Lower lobe of right lung (tissue), 2 donors: ENCODE results near the gene ZNF470. TPM values are rescaled to one million over a fixed set of nuclear protein-coding genes. Genes with fewer than 3 reads are reported as not detected.

Source experiments
- ATAC-seq, 2 donors: fragments of 200-7000 bp; cut with Tn5 transposase; one replicate each; pipeline ENCODE4 v1.9.1; 2020 to 2022; ENCODE audit warnings: mild to moderate bottlenecking in 2 of 2, moderate library complexity in 2 of 2
- DNase-seq: peaks from one replicate; pipeline ENCODE4 v3.0.0-alpha.2; 2020
- H3K27ac ChIP-seq: fragments of 200-600 bp; one replicate; pipeline ENCODE4 v1.8.0; 2022
- H3K27me3 ChIP-seq: fragments of 200-600 bp; one replicate; pipeline ENCODE4 v1.8.0; 2022; ENCODE audit warnings: low read depth
- H3K36me3 ChIP-seq: fragments of 200-600 bp; one replicate; pipeline ENCODE4 v1.8.0; 2022; ENCODE audit warnings: mild to moderate bottlenecking
- H3K4me1 ChIP-seq: fragments of 200-600 bp; one replicate; pipeline ENCODE4 v1.8.0; 2022
- H3K4me3 ChIP-seq: fragments of 200-600 bp; one replicate; pipeline ENCODE4 v1.8.0; 2022; ENCODE audit warnings: mild to moderate bottlenecking
- H3K9me3 ChIP-seq: fragments of 200-600 bp; one replicate; pipeline ENCODE4 v1.8.0; 2022
- intact Hi-C: fragments of 100-400 bp; cut with DNase I; formaldehyde crosslinking; loops from one replicate; pipeline ENCODE4 v1.11.0; 2022
- total RNA-seq: library from RNA; stranded (reverse); fragmentation: NEBNext Ultra II Directional; extraction: Animal tissue kit (Norgen Biotek cat#: 25700); gene quantifications from one replicate; pipeline ENCODE4 v1.2.1, GENCODE V29; 2021
- TF ChIP-seq, protein P1 (sequence below): fragments of 200-600 bp; IDR thresholded peaks from one replicate; pipeline ENCODE4 v1.8.0; 2022; ENCODE audit warnings: antibody characterized with exemption, mild to moderate bottlenecking
- donor health status: DM: no; HTN: yes; CAD: no; lungs with severe emphysema.

ZNF470 gene
- total RNA-seq, 1 donor from 2014 or later: 3.5 TPM

DNA sequence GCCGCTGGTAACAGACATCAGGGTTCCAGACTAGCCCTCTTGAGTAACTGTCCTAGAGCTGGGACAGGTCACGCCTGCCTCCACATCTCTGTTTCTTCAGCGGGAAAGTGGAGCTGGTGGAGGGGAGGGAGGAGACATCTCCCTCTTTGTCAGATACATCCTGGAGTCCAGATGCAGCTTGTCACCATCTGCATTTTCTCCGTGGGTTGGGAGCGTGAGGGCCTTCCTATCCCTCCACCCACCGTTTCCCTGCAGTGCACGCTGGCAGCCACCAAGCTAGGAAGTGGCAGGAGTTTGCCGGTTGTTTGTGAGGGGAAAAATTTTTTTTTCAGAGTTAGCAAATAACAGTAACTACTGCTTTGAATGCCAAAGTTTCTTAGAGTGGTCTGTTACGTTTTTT is 55.7 kb downstream of the ZNF470 start:
- H3K4me3 ChIP-seq: no peak overlapping the region
- peaks cover 15% of the 10 kb centered on the region for H3K36me3 ChIP-seq
- DNase-seq: no peak
- H3K27ac ChIP-seq: no peak overlapping the region
- H3K9me3 ChIP-seq: peaks cover 84% of the 10 kb centered on the region
- no peaks in the 10 kb centered on the region for H3K27me3 ChIP-seq
- ATAC-seq: no peak
- TF ChIP-seq, protein P1, sequence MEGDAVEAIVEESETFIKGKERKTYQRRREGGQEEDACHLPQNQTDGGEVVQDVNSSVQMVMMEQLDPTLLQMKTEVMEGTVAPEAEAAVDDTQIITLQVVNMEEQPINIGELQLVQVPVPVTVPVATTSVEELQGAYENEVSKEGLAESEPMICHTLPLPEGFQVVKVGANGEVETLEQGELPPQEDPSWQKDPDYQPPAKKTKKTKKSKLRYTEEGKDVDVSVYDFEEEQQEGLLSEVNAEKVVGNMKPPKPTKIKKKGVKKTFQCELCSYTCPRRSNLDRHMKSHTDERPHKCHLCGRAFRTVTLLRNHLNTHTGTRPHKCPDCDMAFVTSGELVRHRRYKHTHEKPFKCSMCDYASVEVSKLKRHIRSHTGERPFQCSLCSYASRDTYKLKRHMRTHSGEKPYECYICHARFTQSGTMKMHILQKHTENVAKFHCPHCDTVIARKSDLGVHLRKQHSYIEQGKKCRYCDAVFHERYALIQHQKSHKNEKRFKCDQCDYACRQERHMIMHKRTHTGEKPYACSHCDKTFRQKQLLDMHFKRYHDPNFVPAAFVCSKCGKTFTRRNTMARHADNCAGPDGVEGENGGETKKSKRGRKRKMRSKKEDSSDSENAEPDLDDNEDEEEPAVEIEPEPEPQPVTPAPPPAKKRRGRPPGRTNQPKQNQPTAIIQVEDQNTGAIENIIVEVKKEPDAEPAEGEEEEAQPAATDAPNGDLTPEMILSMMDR: no peak
- H3K4me1 ChIP-seq: no peaks in the 10 kb centered on the region
- intact Hi-C loops: no loop called here

- intact Hi-C loops: no loop called here
- Histone ChIP-seq H3K9me3 (peaks cover 86% of the 10 kb centered on the region), H3K36me3 (peaks cover 15% of the 10 kb centered on the region), H3K4me1 (no peaks in the 10 kb centered on the region), H3K27ac (no peak overlapping the region), H3K4me3 (no peak overlapping the region), H3K27me3 (no peaks in the 10 kb centered on the region)
- ATAC-seq (no peak), DNase-seq (no peak)
- TF ChIP-seq, protein P1: no peak
Measured at GRCh38 chr19:56625708-56626107, 58.4 kb downstream of the ZNF470 start.

DNA sequence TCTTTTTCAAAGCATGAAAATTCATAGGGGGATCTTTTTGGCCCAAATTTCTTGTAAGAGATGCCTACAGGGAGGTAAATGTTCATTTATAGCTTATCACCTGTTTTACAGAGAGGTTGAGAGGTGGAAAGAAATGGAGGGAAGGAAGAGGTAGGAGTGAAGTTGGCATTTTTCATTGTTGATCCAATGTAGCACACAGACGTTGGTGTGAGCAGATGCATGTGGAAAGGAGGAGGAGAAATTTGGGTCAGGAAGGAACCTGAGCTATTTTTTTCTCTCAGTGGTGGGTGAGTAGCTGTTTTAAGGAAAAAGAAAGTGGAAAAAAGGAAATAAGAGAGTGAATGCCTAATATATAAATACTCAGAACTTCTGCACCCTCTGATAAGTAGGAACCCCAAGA is 65.8 kb downstream of the ZNF470 start:
- ATAC-seq: no peak

GRCh38 chr19:56637976-56638555 is 70.8 kb downstream of the ZNF470 start:
- TF ChIP-seq, protein P1: no peak
- ATAC-seq: peak; percentile 50 to 65
- no peak for DNase-seq
- intact Hi-C loops: no loop called here
- Histone ChIP-seq H3K27me3 (peaks cover 6% of the 10 kb centered on the region), H3K4me1 (no peaks in the 10 kb centered on the region), H3K27ac (no peak overlapping the region), H3K9me3 (peaks cover 49% of the 10 kb centered on the region), H3K36me3 (no peaks in the 10 kb centered on the region), H3K4me3 (no peak overlapping the region)

More for the DNA sequence above, 65.8 kb downstream of the ZNF470 start:
- Histone ChIP-seq H3K9me3 (peaks cover 70% of the 10 kb centered on the region), H3K27ac (no peak overlapping the region), H3K27me3 (no peaks in the 10 kb centered on the region), H3K36me3 (no peaks in the 10 kb centered on the region), H3K4me1 (no peaks in the 10 kb centered on the region), H3K4me3 (no peak overlapping the region)
- no peak for DNase-seq
- intact Hi-C loops: no loop called here
- TF ChIP-seq, protein P1: no peak

Other genes starting within 250 kb of the ZNF470 start
- gene ZNF582, start 173.9 kb upstream of the ZNF470 start, total RNA-seq: 4.3 TPM
- 7.2 TPM for gene ZNF583, start 163.1 kb upstream of the ZNF470 start, total RNA-seq
- gene ZNF667, start 90.1 kb upstream of the ZNF470 start, total RNA-seq: 1.4 TPM
- gene ZNF471, start 59.6 kb upstream of the ZNF470 start, total RNA-seq: 7.6 TPM
- 6.4 TPM for gene ZFP28, start 28.5 kb upstream of the ZNF470 start, total RNA-seq
- gene ZNF71, start 27.8 kb downstream of the ZNF470 start, total RNA-seq: 5.8 TPM
- gene SMIM17, start 75.7 kb downstream of the ZNF470 start, total RNA-seq: not detected
- gene ZNF835, start 104.3 kb downstream of the ZNF470 start, total RNA-seq: 3.0 TPM